Bronchus fibroblast of lung (primary cell): ENCODE measurements around the gene MYEF2. TPM values are rescaled to one million over a fixed set of nuclear protein-coding genes. Genes with fewer than 3 reads are reported as not detected.

Experiments used
- total RNA-seq: library from RNA; depleted of rRNA; stranded (reverse); fragments of >200 nt; gene quantifications from 2 replicates; pipeline ENCODE4 v1.2.3, GENCODE V29; 2015

Gene MYEF2, protein sequence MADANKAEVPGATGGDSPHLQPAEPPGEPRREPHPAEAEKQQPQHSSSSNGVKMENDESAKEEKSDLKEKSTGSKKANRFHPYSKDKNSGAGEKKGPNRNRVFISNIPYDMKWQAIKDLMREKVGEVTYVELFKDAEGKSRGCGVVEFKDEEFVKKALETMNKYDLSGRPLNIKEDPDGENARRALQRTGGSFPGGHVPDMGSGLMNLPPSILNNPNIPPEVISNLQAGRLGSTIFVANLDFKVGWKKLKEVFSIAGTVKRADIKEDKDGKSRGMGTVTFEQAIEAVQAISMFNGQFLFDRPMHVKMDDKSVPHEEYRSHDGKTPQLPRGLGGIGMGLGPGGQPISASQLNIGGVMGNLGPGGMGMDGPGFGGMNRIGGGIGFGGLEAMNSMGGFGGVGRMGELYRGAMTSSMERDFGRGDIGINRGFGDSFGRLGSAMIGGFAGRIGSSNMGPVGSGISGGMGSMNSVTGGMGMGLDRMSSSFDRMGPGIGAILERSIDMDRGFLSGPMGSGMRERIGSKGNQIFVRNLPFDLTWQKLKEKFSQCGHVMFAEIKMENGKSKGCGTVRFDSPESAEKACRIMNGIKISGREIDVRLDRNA
- total RNA-seq, result 7.9 and 9.1 TPM in 2 replicates

DNA sequence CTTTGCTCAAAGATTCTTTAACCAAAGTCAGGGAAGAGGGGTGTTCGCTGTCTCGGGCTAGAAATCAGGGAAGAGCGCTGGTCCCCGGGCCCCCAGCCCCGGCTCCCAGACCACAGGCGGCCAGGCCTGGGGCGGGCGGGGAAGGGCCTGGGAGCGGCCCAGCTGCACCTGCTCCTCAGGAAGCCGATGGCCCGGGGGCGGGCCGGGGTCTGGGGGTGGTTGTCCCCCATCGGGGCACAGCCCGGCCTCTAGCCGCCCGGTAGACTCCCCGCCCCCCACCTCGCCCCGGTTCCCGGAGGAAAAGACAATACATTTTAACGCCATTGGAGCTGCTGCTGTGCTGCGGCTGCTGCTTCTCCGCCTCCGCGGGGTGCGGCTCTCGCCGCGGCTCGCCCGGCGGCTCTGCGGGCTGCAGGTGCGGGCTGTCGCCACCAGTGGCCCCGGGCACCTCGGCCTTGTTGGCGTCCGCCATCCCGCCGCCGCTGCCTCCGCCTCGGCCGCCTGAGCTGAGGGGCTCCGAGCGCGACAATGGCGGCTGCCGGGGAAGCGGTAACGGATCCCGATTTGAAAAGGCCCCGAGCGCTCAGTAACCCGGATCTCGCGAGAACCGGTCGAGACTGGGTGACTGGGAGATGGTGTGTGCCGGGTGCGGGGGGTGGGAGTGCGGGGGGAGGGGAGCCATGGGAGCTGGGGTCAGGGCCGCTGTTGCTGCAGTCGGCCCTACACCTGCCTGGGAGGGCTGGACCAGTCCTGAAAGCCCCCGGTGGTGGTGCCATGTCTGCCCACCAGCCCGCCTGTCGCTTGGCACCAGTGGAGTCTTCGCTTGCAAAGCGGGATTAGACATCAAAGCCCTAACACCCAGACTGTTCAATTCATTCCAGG lies at the start of gene MYEF2:
Gene MYEF2 (minus strand): TSS at position 530 of the 882 bp plus-strand sequence. CDS start 58 bp downstream, at position 472.

DNA sequence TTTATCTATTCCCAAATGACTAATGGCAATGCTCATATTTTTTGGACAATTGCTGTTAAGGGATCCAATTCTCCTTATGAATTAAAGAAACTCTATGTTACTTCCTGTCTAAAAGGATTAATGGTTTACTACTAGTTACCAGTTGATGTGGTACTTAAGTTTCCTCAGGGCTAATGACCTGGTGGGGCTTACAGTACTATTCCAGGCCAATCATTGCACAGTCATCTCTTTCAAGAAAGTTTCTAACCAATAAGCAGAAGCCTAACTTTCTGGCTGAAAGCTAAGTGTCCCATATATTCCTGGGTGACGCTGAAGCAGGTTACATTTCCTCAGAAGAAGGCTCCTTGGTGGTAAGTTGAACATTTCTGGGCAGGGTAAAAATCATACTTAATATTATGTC lies 27.9 kb upstream of the MYEF2 start, which contains the start of gene SLC12A1:
Gene SLC12A1 (plus strand): TSS at position 322 of the 400 bp plus-strand sequence. CDS start 1,418 bp downstream, outside the sequence.

DNA sequence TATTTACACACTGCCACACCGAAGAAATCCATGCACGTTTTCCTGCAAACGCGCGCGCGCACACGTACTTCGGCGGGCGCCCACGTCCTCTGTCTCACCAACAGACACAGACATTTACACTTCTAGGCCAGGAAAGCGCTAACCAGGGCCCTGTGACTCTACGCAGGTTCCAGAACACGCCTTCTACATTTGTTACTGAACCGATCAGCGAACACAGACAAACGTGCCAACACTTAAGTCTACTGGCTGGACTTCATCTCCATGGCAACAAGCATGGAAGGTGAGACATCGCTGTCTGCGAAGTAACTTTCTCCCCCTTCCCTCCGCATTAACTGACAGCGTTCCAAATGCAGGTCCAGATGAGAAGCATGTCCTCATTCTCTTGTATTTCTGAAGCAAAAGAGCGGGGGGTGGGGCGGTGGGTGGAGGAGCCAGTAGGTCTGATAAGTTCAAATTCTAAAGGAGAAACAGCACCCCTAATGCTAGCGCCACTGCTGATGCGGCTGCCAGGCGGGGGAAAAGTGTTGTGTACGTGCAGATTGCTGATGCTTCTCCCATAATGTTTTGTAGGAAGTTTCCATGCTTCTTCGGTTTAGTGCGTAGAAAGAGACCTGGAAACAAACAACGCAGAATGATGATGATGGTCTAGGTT lies 13.6 kb upstream of the MYEF2 start, which contains the start of gene CTXN2:
Gene CTXN2 (plus strand): TSS at position 92 of the 652 bp plus-strand sequence. CDS start 9,636 bp downstream, outside the sequence.

DNA sequence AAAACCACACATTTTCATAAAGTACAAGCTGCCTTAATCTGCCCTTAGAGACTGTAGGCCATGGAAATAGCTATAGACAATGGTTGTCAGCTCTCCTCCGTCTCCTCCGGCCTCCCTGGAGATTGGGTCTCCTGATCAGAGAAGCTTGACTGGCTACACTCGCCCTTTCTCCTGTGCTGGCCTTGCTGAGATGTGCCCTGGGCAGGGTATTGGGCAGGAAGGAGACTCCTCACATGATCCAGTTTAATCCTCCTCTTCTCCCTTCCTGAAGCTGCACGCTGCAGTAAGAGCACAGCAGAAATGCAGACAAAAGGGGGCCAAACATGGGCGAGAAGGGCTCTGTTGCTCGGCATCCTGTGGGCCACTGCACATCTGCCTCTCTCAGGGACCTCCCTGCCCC lies 57.4 kb downstream of the MYEF2 start, which contains the start of gene SLC24A5:
Gene SLC24A5 (plus strand): TSS at position 246 of the 400 bp plus-strand sequence. CDS start 55 bp downstream, at position 301.

Other genes with a start within 250 kb of the MYEF2 start
- not detected in 2 replicates for gene SLC24A5, start 57.3 kb downstream of the MYEF2 start, total RNA-seq
- gene CTXN2, start 13.4 kb upstream of the MYEF2 start, total RNA-seq, result not detected in 2 replicates
- gene SLC12A1, start 28.0 kb upstream of the MYEF2 start, total RNA-seq, result not detected in 2 replicates
- 107 and 115 TPM in 2 replicates for gene DUT, start 153.1 kb upstream of the MYEF2 start, total RNA-seq